Bronchial epithelial cell (primary cell): ENCODE data around the gene FAHD1. TPM values are rescaled to one million over a fixed set of nuclear protein-coding genes. Genes with fewer than 3 reads are reported as not detected.
A peak's percentile ranks its signal among the peaks of the same experiment; 100 is the strongest.
"Not testable (repeated sequence)": the region's sequence is repeated elsewhere in the genome, so short reads cannot be mapped to it uniquely, and the experiment has no call there.

Experiments used
- DNase-seq: peaks from one replicate; pipeline ENCODE4 v3.0.0-alpha.2; 2010; ENCODE audit warnings: low read depth
- FAIRE-seq: peaks from 2 replicates; lab custom pipeline; 2011; peaks lifted over from hg19 to GRCh38; lab: Jason Lieb, UNC
- H3K27me3 ChIP-seq: 2 replicates; pipeline ENCODE4 v1.5.1; 2011; ENCODE audit warnings: low read length; ENCODE audit not compliant: control insufficient read depth, insufficient read depth
- H3K36me3 ChIP-seq: 2 replicates; pipeline ENCODE4 v1.5.1; 2011; ENCODE audit warnings: low read length; ENCODE audit not compliant: control insufficient read depth, insufficient read depth
- H3K4me3 ChIP-seq: 2 replicates; pipeline ENCODE4 v1.5.1; 2011; ENCODE audit warnings: mild to moderate bottlenecking, low read depth, low read length, control low read depth
- total RNA-seq: library from RNA; depleted of rRNA; stranded (reverse); fragments of >200 nt; gene quantifications from 2 replicates; pipeline ENCODE4 v1.2.1, GENCODE V29; 2014
- TF ChIP-seq, protein P1 (sequence below): IDR thresholded peaks from 2 replicates; pipeline ENCODE4 v1.5.1; 2011; ENCODE audit warnings: mild to moderate bottlenecking, moderate library complexity, low read length, control low read depth, inconsistent platforms; ENCODE audit not compliant: insufficient read depth, severe bottlenecking

Gene FAHD1
- total RNA-seq, 1 donor from 2014 or later, result 61.9 TPM

DNA sequence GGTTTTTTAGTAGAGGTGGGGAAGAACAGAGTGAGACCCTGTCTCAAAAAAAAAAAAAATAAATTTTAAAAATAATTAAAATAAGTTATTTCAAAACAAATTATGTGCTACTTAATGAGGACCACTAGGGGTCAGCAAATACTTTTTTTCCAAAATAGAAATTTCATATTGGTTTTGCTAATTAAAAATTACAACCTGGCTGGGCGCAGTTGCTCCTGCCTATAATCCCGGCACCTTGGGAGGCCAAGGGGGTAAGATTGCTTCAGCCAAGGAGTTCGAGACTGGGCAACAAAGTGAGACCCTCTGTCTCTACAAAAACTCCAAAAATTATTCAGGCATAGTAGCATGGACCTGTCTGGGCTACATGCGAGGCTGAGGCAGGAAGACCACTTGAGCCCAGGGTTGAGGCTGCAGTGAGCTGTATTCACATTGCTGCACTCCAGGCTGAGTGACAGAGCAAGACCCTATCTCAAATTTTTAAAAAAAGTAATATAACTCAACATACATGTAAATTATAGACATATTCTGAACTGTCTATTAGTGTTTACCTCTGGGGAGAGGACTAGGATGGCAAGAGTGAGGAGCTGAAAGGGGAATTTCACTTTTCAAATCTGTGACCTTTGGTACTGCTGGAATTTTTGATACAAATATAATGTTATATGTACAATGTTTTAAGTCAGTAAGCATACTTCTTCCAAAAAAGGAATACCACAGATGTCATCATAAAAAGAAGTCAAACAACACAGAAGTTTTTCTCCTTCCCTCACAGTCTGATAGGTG lies 36.9 kb downstream of the FAHD1 start:
- FAIRE-seq, result no peak
- TF ChIP-seq, protein P1, sequence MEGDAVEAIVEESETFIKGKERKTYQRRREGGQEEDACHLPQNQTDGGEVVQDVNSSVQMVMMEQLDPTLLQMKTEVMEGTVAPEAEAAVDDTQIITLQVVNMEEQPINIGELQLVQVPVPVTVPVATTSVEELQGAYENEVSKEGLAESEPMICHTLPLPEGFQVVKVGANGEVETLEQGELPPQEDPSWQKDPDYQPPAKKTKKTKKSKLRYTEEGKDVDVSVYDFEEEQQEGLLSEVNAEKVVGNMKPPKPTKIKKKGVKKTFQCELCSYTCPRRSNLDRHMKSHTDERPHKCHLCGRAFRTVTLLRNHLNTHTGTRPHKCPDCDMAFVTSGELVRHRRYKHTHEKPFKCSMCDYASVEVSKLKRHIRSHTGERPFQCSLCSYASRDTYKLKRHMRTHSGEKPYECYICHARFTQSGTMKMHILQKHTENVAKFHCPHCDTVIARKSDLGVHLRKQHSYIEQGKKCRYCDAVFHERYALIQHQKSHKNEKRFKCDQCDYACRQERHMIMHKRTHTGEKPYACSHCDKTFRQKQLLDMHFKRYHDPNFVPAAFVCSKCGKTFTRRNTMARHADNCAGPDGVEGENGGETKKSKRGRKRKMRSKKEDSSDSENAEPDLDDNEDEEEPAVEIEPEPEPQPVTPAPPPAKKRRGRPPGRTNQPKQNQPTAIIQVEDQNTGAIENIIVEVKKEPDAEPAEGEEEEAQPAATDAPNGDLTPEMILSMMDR, result peak; percentile 22
- peaks cover 7% of the 10 kb centered on the region for H3K27me3 ChIP-seq
- peak; percentile 36 for DNase-seq
- H3K36me3 ChIP-seq, result no peaks in the 10 kb centered on the region
- H3K4me3 ChIP-seq, result no peak overlapping the region

GRCh38 chr16:1865902-1866690 lies 39.1 kb downstream of the FAHD1 start:
- DNase-seq (no peak), FAIRE-seq (no peak)
- H3K36me3 ChIP-seq, result no peaks in the 10 kb centered on the region
- TF ChIP-seq, protein P1, result no peak
- no peak overlapping the region for H3K4me3 ChIP-seq
- H3K27me3 ChIP-seq, result no peaks in the 10 kb centered on the region

DNA sequence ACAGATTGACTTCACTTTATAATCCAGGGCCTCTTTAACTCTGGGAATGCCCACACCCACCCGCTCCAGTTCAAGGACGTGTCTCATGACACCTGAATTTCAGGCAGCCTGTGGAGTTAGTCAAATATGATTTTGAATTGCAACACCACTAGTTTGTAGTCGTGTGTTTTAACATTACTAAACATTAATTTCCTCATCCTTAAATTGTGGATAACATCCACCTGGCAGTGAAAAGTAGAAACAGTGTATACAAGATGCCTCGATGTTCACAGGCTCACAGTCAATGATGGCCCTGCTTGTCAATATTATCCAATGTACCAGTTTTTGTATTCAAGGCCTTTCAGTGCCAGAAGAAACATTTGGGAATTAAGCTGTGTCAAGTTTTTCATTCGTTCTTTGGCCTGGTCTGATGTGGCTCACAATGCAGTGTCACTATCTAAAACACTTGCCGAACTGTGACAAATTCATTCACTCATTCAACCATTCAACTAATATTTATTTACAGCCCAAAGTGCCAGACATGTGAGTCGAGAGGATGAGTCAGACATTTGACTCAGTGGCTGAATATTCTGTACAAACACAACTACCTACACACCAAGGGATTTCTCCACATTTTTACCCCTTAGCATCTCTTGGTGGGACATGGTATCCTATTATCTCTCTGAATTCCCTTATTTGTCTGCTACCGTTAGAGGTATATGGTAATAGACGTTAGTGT lies 43.5 kb downstream of the FAHD1 start:
- Histone ChIP-seq H3K4me3 (no peak overlapping the region), H3K36me3 (no peaks in the 10 kb centered on the region), H3K27me3 (peaks cover 2% of the 10 kb centered on the region)
- DNase-seq, result peak; percentile 95
- TF ChIP-seq, protein P1, result no peak
- FAIRE-seq, result no peak

DNA sequence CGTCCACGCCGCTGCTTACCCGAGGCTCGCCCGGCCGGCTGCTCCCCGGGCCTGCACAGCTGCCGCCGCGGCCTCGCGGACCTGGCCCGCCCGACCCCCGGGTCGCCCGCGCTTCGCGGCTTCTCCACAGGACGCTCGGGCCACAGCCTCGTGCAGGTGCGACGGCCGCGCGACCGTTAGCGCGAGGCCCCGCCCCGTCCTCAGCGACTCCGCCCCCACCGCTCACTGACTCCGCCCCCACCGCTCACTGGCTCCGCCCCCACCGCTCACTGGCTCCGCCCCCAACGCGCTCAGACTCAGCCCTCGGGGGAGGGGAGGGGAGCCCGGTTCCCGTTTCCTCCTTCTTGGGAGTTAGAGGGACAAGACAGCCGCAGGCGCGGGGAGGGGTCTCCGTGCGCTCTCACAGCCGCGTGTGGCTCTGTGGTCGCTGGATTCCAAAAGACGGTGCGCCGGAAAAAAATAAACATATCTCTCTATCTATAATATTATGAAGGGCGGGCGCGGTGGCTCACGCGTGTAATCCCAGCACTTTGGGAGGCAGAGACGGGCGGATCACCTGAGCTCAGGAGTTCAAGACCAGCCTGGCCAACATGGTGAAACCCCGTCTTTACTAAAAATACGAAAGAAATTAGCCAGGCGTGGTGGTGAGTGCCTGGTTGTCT lies 45.1 kb downstream of the FAHD1 start, which contains the start of gene MEIOB:
MEIOB (minus strand) TSS at position 191 of the 662 bp plus-strand sequence. CDS start 3,989 bp downstream, outside the sequence.
- H3K4me3 ChIP-seq, result no peak within 1 kb of the TSS
- H3K27me3 ChIP-seq, result peaks cover 2% of the 10 kb centered on the region
- no peak for FAIRE-seq
- TF ChIP-seq, protein P1, result no peak
- H3K36me3 ChIP-seq, result no peaks in the 10 kb centered on the region
- DNase-seq, result no peak

GRCh38 chr16:1874854-1875253 lies 47.8 kb downstream of the FAHD1 start:
- DNase-seq, result no peak
- no peak overlapping the region for H3K4me3 ChIP-seq
- TF ChIP-seq, protein P1, result no peak

GRCh38 chr16:1876066-1876465 lies 49.1 kb downstream of the FAHD1 start:
- not testable (repeated sequence) for FAIRE-seq, H3K36me3 ChIP-seq, H3K27me3 ChIP-seq, DNase-seq, H3K4me3 ChIP-seq

More at GRCh38 chr16:1874854-1875253, 47.8 kb downstream of the FAHD1 start:
- FAIRE-seq, result no peak
- no peaks in the 10 kb centered on the region for H3K36me3 ChIP-seq
- H3K27me3 ChIP-seq, result peaks cover 7% of the 10 kb centered on the region
